Ectodermal cell (in vitro differentiated cells): ENCODE results near the gene ARL4D.
"Not testable (repeated sequence)": the region's sequence is repeated elsewhere in the genome, so short reads cannot be mapped to it uniquely, and the experiment has no call there.

Experiments used
- H3K27ac ChIP-seq: 2 replicates; pipeline ENCODE4 v1.7.0; 2013; ENCODE audit warnings: mild to moderate bottlenecking, low read depth, low read length; ENCODE audit not compliant: insufficient read depth, poor library complexity, severe bottlenecking
- H3K27me3 ChIP-seq: 2 replicates; pipeline ENCODE4 v1.7.0; 2013; ENCODE audit warnings: mild to moderate bottlenecking, low read length; ENCODE audit not compliant: insufficient read depth, control insufficient read depth, poor library complexity, severe bottlenecking
- H3K36me3 ChIP-seq: one replicate; pipeline ENCODE4 v1.7.0; 2013; ENCODE audit warnings: low read length; ENCODE audit not compliant: control insufficient read depth, insufficient read depth
- H3K4me1 ChIP-seq: one replicate; pipeline ENCODE4 v1.7.0; 2013; ENCODE audit warnings: low read length; ENCODE audit not compliant: control insufficient read depth, insufficient read depth
- H3K4me3 ChIP-seq: 2 replicates; pipeline ENCODE4 v1.7.0; 2013; ENCODE audit warnings: low read depth, low read length, control low read depth; ENCODE audit not compliant: insufficient read depth
- H3K9me3 ChIP-seq: 2 replicates; pipeline ENCODE4 v1.7.0; 2013; ENCODE audit warnings: mild to moderate bottlenecking, low read length, moderate library complexity; ENCODE audit not compliant: control insufficient read depth
- WGBS, 2 experiments: methylation state at CpG; one replicate each; pipeline ENCODE4 v1.1.7; 2013; ENCODE audit warnings: missing lambda C conversion rate in 2 of 2; 5-methylcytosine and 5-hydroxymethylcytosine counted together

Gene ARL4D

DNA sequence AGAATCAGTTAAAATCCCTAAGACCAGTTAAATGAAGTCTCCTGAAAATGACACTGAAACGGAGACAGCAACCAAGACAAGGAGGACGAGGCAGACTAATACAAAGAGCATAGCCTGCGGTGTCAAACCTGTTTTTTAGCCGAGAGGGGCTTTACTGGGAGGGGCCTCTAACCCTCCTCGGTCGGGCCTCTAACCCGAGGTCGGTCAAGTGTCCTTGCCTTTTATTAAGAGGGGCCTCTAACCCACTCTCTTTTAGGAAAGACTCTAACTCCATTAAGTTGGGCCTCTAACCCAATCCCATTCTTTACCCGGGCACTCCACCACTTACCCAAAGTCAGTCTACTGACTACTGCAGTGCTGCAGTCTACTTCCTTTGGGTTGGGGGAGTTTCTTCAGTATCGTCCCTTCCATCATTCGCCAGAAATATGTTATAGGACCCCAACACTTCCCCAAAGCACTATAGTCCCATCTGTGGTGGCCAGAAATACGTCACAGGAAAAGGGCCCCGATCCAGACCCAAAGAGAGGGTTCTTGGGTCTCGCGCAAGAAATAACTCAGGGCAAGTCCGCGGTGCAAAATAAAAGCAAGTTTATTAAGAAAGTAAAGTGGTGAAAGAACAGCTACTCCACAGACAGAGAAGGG, 39.2 kb upstream of the ARL4D start:
- peak overlapping the region; percentile 65 for H3K4me3 ChIP-seq
- H3K27me3 ChIP-seq: no peaks in the 10 kb centered on the region
- peak overlapping the region; percentile 100 for H3K27ac ChIP-seq
- peaks cover 12% of the 10 kb centered on the region for H3K4me1 ChIP-seq
- no peaks in the 10 kb centered on the region for H3K9me3 ChIP-seq
- 78 to 83% methylated on average over 17 of the region's 17 CpGs for WGBS, 2 experiments
- no peaks in the 10 kb centered on the region for H3K36me3 ChIP-seq

DNA sequence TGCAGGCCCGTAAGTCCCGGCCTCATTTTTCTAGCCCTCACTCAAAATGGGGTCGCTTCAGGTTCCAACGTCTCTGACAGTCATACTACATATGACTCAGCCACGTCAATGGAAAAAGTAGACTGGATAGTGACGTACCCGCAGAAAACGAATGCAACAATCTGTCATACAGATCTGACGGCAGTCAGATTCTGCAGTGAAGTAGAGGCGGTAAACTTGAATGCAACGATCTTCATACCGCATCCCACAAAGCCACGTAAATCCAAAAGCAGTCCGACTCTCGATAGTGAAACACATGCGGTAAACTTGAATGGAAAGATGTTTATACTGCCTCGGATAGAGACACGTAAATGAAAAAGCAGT, 38.4 kb upstream of the ARL4D start:
- Histone ChIP-seq H3K4me3 (peak overlapping the region; percentile 65), H3K27ac (peak overlapping the region; percentile 100), H3K4me1 (peaks cover 12% of the 10 kb centered on the region), H3K36me3 (no peaks in the 10 kb centered on the region), H3K27me3 (no peaks in the 10 kb centered on the region), H3K9me3 (no peaks in the 10 kb centered on the region)
- 32 to 33% methylated on average over 18 of the region's 18 CpGs for WGBS, 2 experiments

DNA sequence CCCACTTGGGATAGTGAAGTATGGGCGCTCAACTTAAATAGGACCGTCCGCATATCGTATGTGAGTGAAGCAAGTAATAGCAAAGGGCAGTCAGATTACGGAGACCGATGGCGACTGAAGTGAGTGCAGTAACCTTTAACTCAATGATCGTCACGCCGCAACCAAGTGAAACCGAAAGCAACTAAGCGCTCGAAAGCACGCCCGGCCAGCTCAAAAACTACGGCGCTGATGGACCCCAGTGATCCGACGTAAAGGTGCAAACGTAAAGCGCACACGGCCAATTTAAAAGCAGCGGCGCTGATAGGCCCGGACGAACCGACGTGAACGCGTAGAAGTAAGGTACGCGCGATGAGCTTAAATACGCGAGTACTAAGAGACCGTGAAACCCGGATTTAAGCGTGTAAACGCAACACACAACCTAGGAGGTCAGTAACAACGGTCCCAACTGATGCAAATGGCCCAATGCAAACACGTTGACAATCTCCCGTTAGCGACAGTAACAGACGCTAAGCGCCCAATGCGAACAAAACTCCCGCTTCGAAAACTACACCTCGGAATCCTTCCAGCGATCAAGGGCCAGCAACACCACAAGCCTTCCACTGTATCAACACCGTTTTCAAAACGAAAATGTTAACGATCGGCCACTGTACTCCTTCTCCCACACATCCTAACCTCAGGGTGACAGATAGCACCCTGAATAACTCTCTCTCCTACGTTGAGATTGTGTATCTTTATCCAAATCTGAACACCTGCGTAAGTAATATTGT, 37.9 kb upstream of the ARL4D start:
- no peaks in the 10 kb centered on the region for H3K36me3 ChIP-seq
- H3K27me3 ChIP-seq: no peaks in the 10 kb centered on the region
- peak overlapping the region; percentile 65 for H3K4me3 ChIP-seq
- H3K27ac ChIP-seq: peak overlapping the region; percentile 100
- peaks cover 12% of the 10 kb centered on the region for H3K4me1 ChIP-seq
- no peaks in the 10 kb centered on the region for H3K9me3 ChIP-seq
- WGBS, 2 experiments: 1% methylated on average over 55 to 56 of the region's 56 CpGs

DNA sequence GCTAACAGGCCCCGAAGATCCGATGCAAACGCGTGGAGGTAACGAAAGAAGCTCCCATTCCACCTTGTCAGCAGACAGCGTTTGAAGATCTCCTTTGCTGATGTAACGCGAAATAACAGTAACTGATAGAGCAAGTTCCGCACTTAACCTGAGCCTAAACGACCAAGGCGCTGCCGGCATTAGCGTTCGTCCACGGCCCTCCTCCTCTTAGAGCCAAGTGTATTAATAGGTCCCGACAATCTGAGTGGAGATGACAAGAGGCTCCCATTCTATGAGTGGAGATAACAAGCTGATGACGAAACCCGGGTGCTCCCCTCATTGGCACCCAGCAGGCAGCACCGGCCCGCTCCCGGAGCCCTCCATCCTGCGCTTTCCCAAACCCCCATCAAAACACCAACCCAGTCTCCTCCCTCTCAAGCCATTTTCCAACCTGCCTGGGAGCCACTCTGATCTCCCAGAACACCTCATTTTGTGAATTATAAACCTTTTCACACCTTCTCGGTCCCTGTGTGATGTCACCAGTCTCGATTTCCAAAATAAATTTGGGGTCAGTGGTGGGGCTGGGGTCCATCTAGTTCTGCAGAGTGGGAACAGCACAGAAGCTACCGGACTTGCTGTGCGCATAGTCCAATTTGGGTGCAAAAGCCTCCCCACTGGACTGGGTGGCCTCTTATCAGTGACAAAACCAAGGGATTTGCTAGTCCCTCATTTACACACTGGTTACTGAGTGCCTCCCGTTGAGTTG, 35.4 kb upstream of the ARL4D start:
- Histone ChIP-seq H3K27me3 (no peaks in the 10 kb centered on the region), H3K9me3 (no peaks in the 10 kb centered on the region), H3K36me3 (no peaks in the 10 kb centered on the region), H3K27ac (no peak overlapping the region), H3K4me1 (peaks cover 22% of the 10 kb centered on the region), H3K4me3 (no peak overlapping the region)
- WGBS, 2 experiments: 96 to 97% methylated on average over 27 of the region's 27 CpGs

DNA sequence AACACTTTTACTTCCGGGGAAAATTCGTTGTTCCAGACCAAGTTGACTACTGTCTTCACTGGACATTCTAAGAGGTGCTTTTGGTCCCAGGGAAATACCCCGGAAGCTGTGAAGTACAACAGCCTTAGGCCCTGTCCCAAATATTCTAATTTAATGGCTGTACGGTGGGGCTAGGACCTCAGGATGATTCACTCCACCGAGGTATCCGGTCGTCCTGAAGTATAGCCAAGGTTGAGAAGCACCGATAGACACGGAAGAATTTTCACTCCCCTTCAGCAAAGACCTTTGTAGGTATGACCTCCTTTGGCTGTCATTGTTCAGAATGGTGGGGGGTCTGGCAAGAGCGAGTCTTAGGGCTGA, 34.9 kb upstream of the ARL4D start:
- Histone ChIP-seq H3K9me3 (no peaks in the 10 kb centered on the region), H3K27ac (no peak overlapping the region), H3K4me3 (no peak overlapping the region), H3K36me3 (no peaks in the 10 kb centered on the region), H3K27me3 (no peaks in the 10 kb centered on the region), H3K4me1 (peaks cover 26% of the 10 kb centered on the region)
- 87 to 88% methylated on average over 10 of the region's 10 CpGs for WGBS, 2 experiments

DNA sequence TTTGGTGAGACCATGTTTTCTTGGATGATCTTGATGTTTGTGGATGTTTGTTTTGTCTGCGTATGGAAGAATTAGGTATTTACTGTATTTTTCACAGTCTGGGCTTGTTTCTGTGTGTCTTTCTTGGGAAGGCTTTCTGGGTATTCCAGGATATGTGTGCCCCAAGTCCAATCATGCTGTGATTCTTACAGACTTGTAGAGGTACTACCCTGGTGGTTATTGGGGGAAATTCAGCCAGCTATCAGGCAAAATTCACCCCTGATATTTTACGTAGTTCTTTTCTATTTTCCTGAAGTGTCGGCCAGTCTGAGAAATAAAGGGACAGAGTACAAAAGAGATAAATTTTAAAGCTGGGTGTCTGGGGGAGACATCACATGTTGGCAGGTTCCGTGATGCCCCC, 33.4 kb upstream of the ARL4D start:
- Histone ChIP-seq H3K27ac (no peak overlapping the region), H3K4me3 (no peak overlapping the region), H3K9me3 (no peaks in the 10 kb centered on the region), H3K4me1 (peaks cover 20% of the 10 kb centered on the region), H3K36me3 (no peaks in the 10 kb centered on the region), H3K27me3 (no peaks in the 10 kb centered on the region)
- whole genome bisulfite sequencing, 2 experiments: 85 to 95% methylated on average over 4 of the region's 4 CpGs

DNA sequence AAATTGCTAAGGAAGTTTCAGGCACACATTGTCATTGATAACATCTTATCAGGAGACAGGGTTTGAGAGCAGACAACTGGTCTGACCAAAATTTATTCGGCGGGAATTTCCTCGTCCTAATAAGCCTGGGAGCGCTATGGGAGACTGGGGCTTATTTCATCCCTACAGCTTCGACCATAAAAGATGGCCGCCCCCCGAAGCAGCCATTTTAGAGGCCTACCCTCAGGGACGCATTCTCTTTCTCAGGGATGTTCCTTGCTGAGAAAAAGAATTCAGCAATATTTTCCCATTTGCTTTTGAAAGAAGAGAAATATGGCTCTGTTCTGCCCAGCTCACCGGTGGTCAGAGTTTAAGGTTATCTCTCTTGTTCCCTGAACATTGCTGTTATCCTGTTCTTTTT, 32.9 kb upstream of the ARL4D start:
- not testable (repeated sequence) for H3K27ac ChIP-seq, H3K27me3 ChIP-seq, H3K36me3 ChIP-seq, H3K4me3 ChIP-seq, H3K9me3 ChIP-seq
- WGBS, 2 experiments: 96% methylated on average over 9 of the region's 9 CpGs
- H3K4me1 ChIP-seq: peaks cover 20% of the 10 kb centered on the region

DNA sequence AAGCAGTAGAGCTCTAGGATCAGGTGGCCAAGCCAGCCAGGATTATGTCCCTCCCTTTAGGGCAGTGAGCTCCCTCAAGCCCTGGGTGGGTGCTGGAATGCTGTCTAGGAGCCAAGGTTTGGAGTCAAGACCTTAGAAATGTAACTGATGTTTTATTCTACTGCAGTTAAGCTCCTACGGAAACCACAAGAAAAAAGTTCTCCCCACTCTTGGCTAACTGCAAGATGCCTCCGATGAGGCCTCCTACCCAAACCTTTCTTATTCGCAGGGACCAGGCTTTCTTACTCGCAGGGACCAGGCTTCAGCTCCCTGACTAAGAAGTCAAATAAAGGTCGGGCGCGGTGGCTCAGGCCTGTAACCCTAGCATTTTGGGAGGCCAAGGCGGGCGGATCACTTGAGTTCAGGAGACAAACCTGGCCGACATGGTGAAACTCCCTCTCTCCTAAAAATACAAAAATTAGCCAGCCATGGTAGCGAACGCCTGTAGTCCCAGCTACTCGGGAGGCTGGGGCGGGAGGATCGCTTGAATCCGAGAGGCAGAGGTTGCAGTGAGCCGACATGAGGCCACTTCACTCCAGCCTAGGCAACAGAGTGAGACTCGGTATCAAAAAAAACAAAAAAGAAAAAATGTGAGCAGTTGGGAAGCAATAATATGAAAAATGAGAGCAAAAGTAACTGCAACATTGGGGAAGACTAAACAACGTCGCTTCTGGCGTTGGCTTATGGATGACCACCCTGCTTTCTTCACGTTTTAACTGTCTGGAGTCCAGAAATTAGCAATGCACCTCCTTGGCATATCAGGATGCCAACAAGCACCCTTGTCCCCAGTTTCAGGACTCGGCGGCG, 31.7 kb upstream of the ARL4D start:
- H3K9me3 ChIP-seq: no peaks in the 10 kb centered on the region
- H3K4me1 ChIP-seq: peaks cover 19% of the 10 kb centered on the region
- 83 to 85% methylated on average over 25 of the region's 25 CpGs for WGBS, 2 experiments
- peak overlapping the region; percentile 100 for H3K27ac ChIP-seq
- no peaks in the 10 kb centered on the region for H3K27me3 ChIP-seq
- H3K36me3 ChIP-seq: no peaks in the 10 kb centered on the region
- no peak overlapping the region for H3K4me3 ChIP-seq

DNA sequence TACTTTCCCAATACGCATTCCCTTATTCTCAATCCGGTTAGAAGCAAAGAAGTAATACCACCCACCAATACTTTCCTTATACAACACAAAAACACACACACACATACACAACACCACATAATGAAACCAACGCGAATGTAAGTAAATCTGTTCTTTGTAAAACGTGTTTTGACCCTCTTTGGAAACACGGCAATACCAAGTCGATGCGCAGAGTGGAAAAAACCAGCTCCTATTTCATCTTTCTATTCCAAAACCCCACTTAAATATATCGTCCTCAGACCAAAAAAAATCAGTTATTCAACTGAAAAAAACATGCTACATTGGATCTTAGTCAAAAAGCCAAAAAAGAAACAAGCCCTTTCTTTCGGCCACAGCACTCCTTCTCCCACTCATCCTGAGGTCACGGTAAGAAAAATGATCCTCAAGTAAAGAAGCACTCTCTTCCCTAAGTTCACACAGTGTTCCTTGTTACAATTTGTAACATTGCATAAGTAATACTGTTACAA, 31.0 kb upstream of the ARL4D start:
- 18 to 19% methylated on average over 11 of the region's 11 CpGs for WGBS, 2 experiments
- Histone ChIP-seq H3K4me3 (peak overlapping the region; percentile 27), H3K9me3 (no peaks in the 10 kb centered on the region), H3K27me3 (no peaks in the 10 kb centered on the region), H3K4me1 (peaks cover 23% of the 10 kb centered on the region), H3K36me3 (no peaks in the 10 kb centered on the region), H3K27ac (peak overlapping the region; percentile 100)
